ENCODE measurements around the gene FHAD1. TPM values are rescaled to one million over a fixed set of nuclear protein-coding genes. Genes with fewer than 3 reads are reported as not detected.

FHAD1 gene
- total and polyA plus RNA-seq, 10 of the 15 experiments (the other 5 are each of a cell fraction or from before 2014, with no cell fraction given) = 0.09 to 1.0 (median 0.32) TPM; not detected in 2

- Histone ChIP-seq H2AFZ (ENCODE audit: control insufficient read depth, low read depth, low read length) (no peak overlapping the region), H3K4me1 (ENCODE audit: control insufficient read depth, insufficient read depth, low read length) (peaks cover 20% of the 10 kb centered on the region), H3K36me3 (ENCODE audit: control insufficient read depth in 2 of 2, insufficient read depth in 2 of 2, low read length in 1 of 2) (no peaks in the 10 kb centered on the region), H3K27me3 (replicated peaks in 1 of 2; ENCODE audit: control insufficient read depth in 2 of 2, insufficient read depth in 2 of 2, low read length in 1 of 2) (no peaks in the 10 kb centered on the region), H3K79me2 (ENCODE audit: control insufficient read depth, insufficient read depth, low read length) (no peaks in the 10 kb centered on the region), H3K9me3 (replicated peaks; ENCODE audit: control insufficient read depth, insufficient read depth, low read length) (no peaks in the 10 kb centered on the region), H3K4me3 (no peak overlapping the region), H4K20me1 (ENCODE audit: control insufficient read depth, insufficient read depth) (no peaks in the 10 kb centered on the region), H3K9ac (ENCODE audit: control insufficient read depth, insufficient read depth, low read length) (no peak overlapping the region), H3K4me2 (ENCODE audit: control insufficient read depth, insufficient read depth) (no peak overlapping the region), H3K27ac (ENCODE audit: control insufficient read depth, insufficient read depth) (no peak overlapping the region)
- WGBS (ENCODE audit: insufficient coverage, insufficient replicate concordance, low lambda C conversion rate, missing lambda C conversion rate) = 25% methylated on average over 2 of the region's 2 CpGs
- no peak for ATAC-seq
- BruUV-seq (replicated peaks) = no TSS peak
- in situ Hi-C loops (cut with MboI) (no loop called here), intact Hi-C loops (cut with micrococcal nuclease; ENCODE audit: unreplicated experiment) (no loop called here)
- ChIA-PET POLR2A (interaction anchor here (0.6 to 2.8 kb wide), 4 partner anchors 17 to 98 kb away, joined by 3 to 8 read pairs (median 4); no protein-coding TSS in a partner anchor), CTCF (interaction anchor here (0.9 to 2.7 kb wide), 9 partner anchors 10 to 125 kb away, joined by 3 to 13 read pairs (median 5); partner anchors contain the start of gene TMEM51), RAD21 (ENCODE audit: unreplicated experiment) (interaction anchor here (1.0 to 2.6 kb wide), 3 partner anchors 23 to 126 kb away, joined by 4 to 5 read pairs (median 4); no protein-coding TSS in a partner anchor), SMC1A (ENCODE audit: uncharacterized antibody, unreplicated experiment) (interaction anchor here (0.8 to 5.8 kb wide), 10 partner anchors 10 to 126 kb away, joined by 3 to 43 read pairs (median 6); no protein-coding TSS in a partner anchor)
- TF ChIP-seq ASH2L (IDR thresholded peaks at IDR 0.05; ENCODE audit: borderline replicate concordance, low read depth) = no peak
- TF ChIP-seq CBX5 (IDR thresholded peaks at IDR 0.05; ENCODE audit: low read depth) = no peak
- TF ChIP-seq ZBTB4 (CRISPR knock-in tag; IDR thresholded peaks at IDR 0.05) = no peak
- no peak for TF ChIP-seq NFYB (IDR thresholded peaks at IDR 0.05; ENCODE audit: insufficient read depth, low read depth, low read length)
- no peak for TF ChIP-seq RELA (IDR thresholded peaks at IDR 0.05; ENCODE audit: borderline replicate concordance, partially characterized antibody)
- TF ChIP-seq SREBF2 (IDR thresholded peaks at IDR 0.05; ENCODE audit: low read length) = no peak
- no peak for TF ChIP-seq ZNF384 (IDR thresholded peaks at IDR 0.05; ENCODE audit: borderline replicate concordance, low read depth, low read length)
- TF ChIP-seq LARP7 (IDR thresholded peaks at IDR 0.05) = no peak
- TF ChIP-seq KAT2A (conservative IDR thresholded peaks at IDR 0.05; ENCODE audit: control insufficient read depth, low read depth, low read length) = no peak
- TF ChIP-seq E2F4 (IDR thresholded peaks at IDR 0.05; ENCODE audit: low read depth, low read length) = no peak
- no peak for TF ChIP-seq SKIL (IDR thresholded peaks at IDR 0.05; ENCODE audit: low read depth, poor library complexity, severe bottlenecking)
- TF ChIP-seq RUNX3 (IDR thresholded peaks at IDR 0.05; ENCODE audit: low read length) = no peak
- no peak for TF ChIP-seq POLR2AphosphoS5 (IDR thresholded peaks at IDR 0.05; ENCODE audit: low read length)
- no peak for TF ChIP-seq CHD2 (IDR thresholded peaks at IDR 0.05; ENCODE audit: borderline replicate concordance, low read depth, low read length)
- no peak for TF ChIP-seq RFX5 (IDR thresholded peaks at IDR 0.05; ENCODE audit: low read depth, low read length)
- TF ChIP-seq ZNF207 (IDR thresholded peaks at IDR 0.05; ENCODE audit: borderline replicate concordance) = no peak
- no peak for TF ChIP-seq PAX5 (IDR thresholded peaks at IDR 0.05; ENCODE audit: borderline replicate concordance, low read depth, low read length)
- no peak for TF ChIP-seq FOXK2 (IDR thresholded peaks at IDR 0.05)
- TF ChIP-seq BHLHE40 (IDR thresholded peaks at IDR 0.05; ENCODE audit: borderline replicate concordance in 1 of 2, low read depth in 2 of 2, low read length in 1 of 2) = no peak
- no peak for DNase-seq (ENCODE audit: low read depth, low spot score)
- no peak for FAIRE-seq
Observed at GRCh38 chr1:15254559-15254958, 7.5 kb downstream of the FHAD1 start.
